Uterus (tissue), 2 donors: ENCODE results near the gene EHD1.
"Not testable (repeated sequence)": the region's sequence is repeated elsewhere in the genome, so short reads cannot be mapped to it uniquely, and the experiment has no call there.

Source experiments
- POLR2A ChIP-seq, 2 donors: fragments of 450-650 bp; IDR thresholded peaks; one replicate each; pipeline ENCODE4 v1.6.1; 2016; ENCODE audit warnings: antibody characterized with exemption in 2 of 2, mild to moderate bottlenecking in 1 of 2, moderate library complexity in 1 of 2
- TF ChIP-seq, protein P1 (sequence below), 4 experiments: fragments of 200-600 bp in 2 of 4; fragments of 450-650 bp in 2 of 4; sonication (generic) in 2 of 4; IDR thresholded peaks; one replicate each; pipeline ENCODE4 v1.5.1; 2016 to 2019; ENCODE audit warnings: antibody characterized with exemption in 4 of 4, mild to moderate bottlenecking in 2 of 4, moderate library complexity in 1 of 4

DNA sequence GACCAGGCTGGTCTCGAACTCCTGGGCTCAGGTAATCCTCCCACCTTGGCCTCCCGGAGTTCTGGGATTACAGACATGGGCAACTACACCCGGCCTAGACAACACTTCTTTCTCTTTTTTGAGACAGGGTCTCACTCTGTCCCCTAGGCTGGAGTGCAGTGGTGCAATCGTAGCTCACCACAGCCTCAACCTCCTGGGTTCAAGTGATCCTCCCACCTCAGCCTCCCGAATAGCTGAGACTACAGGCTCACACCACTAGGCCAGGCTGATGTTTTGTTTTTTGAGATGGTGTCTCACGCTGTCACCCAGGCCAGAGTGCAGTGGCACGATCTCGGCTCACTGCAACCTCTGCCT, 32.7 kb downstream of the EHD1 start:
- TF ChIP-seq POLR2A (IDR thresholded peaks at IDR 0.05), result not testable (repeated sequence)
- TF ChIP-seq, protein P1, sequence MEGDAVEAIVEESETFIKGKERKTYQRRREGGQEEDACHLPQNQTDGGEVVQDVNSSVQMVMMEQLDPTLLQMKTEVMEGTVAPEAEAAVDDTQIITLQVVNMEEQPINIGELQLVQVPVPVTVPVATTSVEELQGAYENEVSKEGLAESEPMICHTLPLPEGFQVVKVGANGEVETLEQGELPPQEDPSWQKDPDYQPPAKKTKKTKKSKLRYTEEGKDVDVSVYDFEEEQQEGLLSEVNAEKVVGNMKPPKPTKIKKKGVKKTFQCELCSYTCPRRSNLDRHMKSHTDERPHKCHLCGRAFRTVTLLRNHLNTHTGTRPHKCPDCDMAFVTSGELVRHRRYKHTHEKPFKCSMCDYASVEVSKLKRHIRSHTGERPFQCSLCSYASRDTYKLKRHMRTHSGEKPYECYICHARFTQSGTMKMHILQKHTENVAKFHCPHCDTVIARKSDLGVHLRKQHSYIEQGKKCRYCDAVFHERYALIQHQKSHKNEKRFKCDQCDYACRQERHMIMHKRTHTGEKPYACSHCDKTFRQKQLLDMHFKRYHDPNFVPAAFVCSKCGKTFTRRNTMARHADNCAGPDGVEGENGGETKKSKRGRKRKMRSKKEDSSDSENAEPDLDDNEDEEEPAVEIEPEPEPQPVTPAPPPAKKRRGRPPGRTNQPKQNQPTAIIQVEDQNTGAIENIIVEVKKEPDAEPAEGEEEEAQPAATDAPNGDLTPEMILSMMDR (IDR thresholded peaks at IDR 0.05), result not testable (repeated sequence)
